Astrocyte of the cerebellum (primary cell): ENCODE measurements around the gene RXRB.

Experiments used
- DNase-seq: peaks from one replicate; pipeline ENCODE4 v3.0.0-alpha.2; 2011; ENCODE audit warnings: low read depth
- H3K4me3 ChIP-seq: 2 replicates; pipeline ENCODE4 v1.5.1; 2011; ENCODE audit warnings: mild to moderate bottlenecking, low read depth, low read length, moderate library complexity
- CTCF ChIP-seq: IDR thresholded peaks from 2 replicates; pipeline ENCODE4 v1.5.1; 2012; ENCODE audit warnings: low read length, low read depth, moderate library complexity, mild to moderate bottlenecking; ENCODE audit errors: missing control alignments
- in situ Hi-C: cut with HindIII; loops from 2 replicates; pipeline ENCODE4 v1.10.0; 2017; ENCODE audit warnings: low sequenced_read_pairs

RXRB gene

GRCh38 chr6:33185654-33186187 is 14.7 kb downstream of the RXRB start:
- no peak overlapping the region for H3K4me3 ChIP-seq
- TF ChIP-seq CTCF, result no peak
- in situ Hi-C loops, result no loop called here
- DNase-seq, result no peak

GRCh38 chr6:33185190-33185589 is 15.3 kb downstream of the RXRB start:
- in situ Hi-C loops, result no loop called here
- DNase-seq, result no peak
- TF ChIP-seq CTCF, result no peak
- H3K4me3 ChIP-seq, result no peak overlapping the region

GRCh38 chr6:33183071-33183683 is 17.3 kb downstream of the RXRB start:
- in situ Hi-C loops, result no loop called here
- TF ChIP-seq CTCF, result no peak
- no peak overlapping the region for H3K4me3 ChIP-seq
- no peak for DNase-seq

GRCh38 chr6:33181141-33181540 is 19.3 kb downstream of the RXRB start:
- TF ChIP-seq CTCF, result no peak
- no peak for DNase-seq
- no peak overlapping the region for H3K4me3 ChIP-seq
- in situ Hi-C loops, result no loop called here

GRCh38 chr6:33178755-33179475 is 21.6 kb downstream of the RXRB start:
- in situ Hi-C loops, result no loop called here
- TF ChIP-seq CTCF, result no peak
- H3K4me3 ChIP-seq, result no peak overlapping the region
- no peak for DNase-seq

- no peak for DNase-seq
- TF ChIP-seq CTCF, result no peak
Measured at GRCh38 chr6:33177552-33178446, 22.7 kb downstream of the RXRB start.

More at GRCh38 chr6:33177552-33178446, 22.7 kb downstream of the RXRB start:
- H3K4me3 ChIP-seq, result no peak overlapping the region
- in situ Hi-C loops, result no loop called here
